ENCODE results near the gene KRT78.
A peak's percentile ranks its signal among the peaks of the same experiment; 100 is the strongest.

The KRT78 gene

GRCh38 chr12:52847335-52848102 is 1.3 kb downstream of the KRT78 start:
- in situ Hi-C loops (cut with MboI; ENCODE audit: low pct_unique_long_range_greater_than_20kb, low sequenced_read_pairs) = no loop called here
- DNase-seq = no peak

GRCh38 chr12:52846356-52846970 is 2.3 kb downstream of the KRT78 start:
- no peak for DNase-seq
- in situ Hi-C loops (cut with MboI; ENCODE audit: low pct_unique_long_range_greater_than_20kb, low sequenced_read_pairs) = no loop called here

GRCh38 chr12:52845946-52846345 is 2.8 kb downstream of the KRT78 start:
- in situ Hi-C loops (cut with MboI; ENCODE audit: low pct_unique_long_range_greater_than_20kb, low sequenced_read_pairs) = no loop called here
- DNase-seq = no peak

- DNase-seq = no peak
- in situ Hi-C loops (cut with MboI; ENCODE audit: low pct_unique_long_range_greater_than_20kb, low sequenced_read_pairs) = no loop called here
Measured at GRCh38 chr12:52844386-52844785, 4.4 kb downstream of the KRT78 start.

GRCh38 chr12:52839436-52840105 is 9.2 kb downstream of the KRT78 start:
- in situ Hi-C loops (cut with MboI; ENCODE audit: low pct_unique_long_range_greater_than_20kb, low sequenced_read_pairs) = no loop called here
- no peak for DNase-seq

- in situ Hi-C loops (cut with MboI; ENCODE audit: low pct_unique_long_range_greater_than_20kb, low sequenced_read_pairs) = no loop called here
- DNase-seq = peak; percentile 4
Measured at GRCh38 chr12:52838609-52839435, 10.0 kb downstream of the KRT78 start.

GRCh38 chr12:52837781-52838608 is 10.8 kb downstream of the KRT78 start:
- no peak for DNase-seq
- in situ Hi-C loops (cut with MboI; ENCODE audit: low pct_unique_long_range_greater_than_20kb, low sequenced_read_pairs) = no loop called here

- no peak for DNase-seq
- in situ Hi-C loops (cut with MboI; ENCODE audit: low pct_unique_long_range_greater_than_20kb, low sequenced_read_pairs) = no loop called here
Measured at GRCh38 chr12:52837413-52837741, 11.4 kb downstream of the KRT78 start.

GRCh38 chr12:52836491-52837412 is 12.0 kb downstream of the KRT78 start:
- DNase-seq = no peak
- in situ Hi-C loops (cut with MboI; ENCODE audit: low pct_unique_long_range_greater_than_20kb, low sequenced_read_pairs) = no loop called here

GRCh38 chr12:52836042-52836466 is 12.7 kb downstream of the KRT78 start:
- no peak for DNase-seq
- in situ Hi-C loops (cut with MboI; ENCODE audit: low pct_unique_long_range_greater_than_20kb, low sequenced_read_pairs) = no loop called here

GRCh38 chr12:52835271-52836041 is 13.3 kb downstream of the KRT78 start:
- DNase-seq = no peak
- in situ Hi-C loops (cut with MboI; ENCODE audit: low pct_unique_long_range_greater_than_20kb, low sequenced_read_pairs) = no loop called here

GRCh38 chr12:52834727-52835001 is 14.1 kb downstream of the KRT78 start:
- in situ Hi-C loops (cut with MboI; ENCODE audit: low pct_unique_long_range_greater_than_20kb, low sequenced_read_pairs) = no loop called here
- no peak for DNase-seq

- DNase-seq = no peak
- in situ Hi-C loops (cut with MboI; ENCODE audit: low pct_unique_long_range_greater_than_20kb, low sequenced_read_pairs) = no loop called here
Measured at GRCh38 chr12:52833922-52834726, 14.7 kb downstream of the KRT78 start, which contains the start of gene KRT79. KRT79 (minus strand) TSS chr12:52834311; CDS start chr12:52834260, 51 bp downstream.

GRCh38 chr12:52832985-52833905 is 15.5 kb downstream of the KRT78 start:
- in situ Hi-C loops (cut with MboI; ENCODE audit: low pct_unique_long_range_greater_than_20kb, low sequenced_read_pairs) = no loop called here
- DNase-seq = no peak

GRCh38 chr12:52832451-52832850 is 16.3 kb downstream of the KRT78 start:
- no peak for DNase-seq
- in situ Hi-C loops (cut with MboI; ENCODE audit: low pct_unique_long_range_greater_than_20kb, low sequenced_read_pairs) = no loop called here

- in situ Hi-C loops (cut with MboI; ENCODE audit: low pct_unique_long_range_greater_than_20kb, low sequenced_read_pairs) = no loop called here
- DNase-seq = no peak
Measured at GRCh38 chr12:52831251-52831650, 17.5 kb downstream of the KRT78 start.

Measured in KBM-7 (cell line).